IMR-90 (cell line): Measurements from ENCODE around the gene FAM149A. TPM values are rescaled to one million over a fixed set of nuclear protein-coding genes. Genes with fewer than 3 reads are reported as not detected.

Source experiments
- ATAC-seq: fragments of 200-7000 bp; cut with Tn5 transposase; 2 replicates; pipeline ENCODE4 v1.9.1; 2020; ENCODE audit warnings: low read depth, mild to moderate bottlenecking, moderate library complexity
- BruUV-seq: library from RNA; stranded (reverse); fragments of 400-500 nt; replicated peaks from 2 replicates; lab custom pipeline; 2021; lab: Mats Ljungman, UMichigan
- CTCF ChIA-PET: fragments of 300-600 bp; formaldehyde crosslinking; extraction: SDS; loops from one replicate; lab custom pipeline; 2021; ENCODE audit warnings: antibody characterized with exemption; lab: Yijun Ruan, JAX
- POLR2A ChIA-PET: fragments of 300-600 bp; sonication (Branson Sonifier 250); formaldehyde crosslinking; loops from one replicate; lab custom pipeline; 2022; ENCODE audit warnings: antibody characterized with exemption; ENCODE audit not compliant: unreplicated experiment; lab: Charles Lee
- DNase-seq: peaks from one replicate; pipeline ENCODE4 v3.0.0; 2013
- H2AFZ ChIP-seq: replicated peaks from 2 replicates; pipeline ENCODE3; 2013; ENCODE audit warnings: low read length, mild to moderate bottlenecking; ENCODE audit not compliant: poor library complexity
- H2AK5ac ChIP-seq: 2 replicates; pipeline ENCODE4 v1.6.1; 2013; ENCODE audit warnings: low read depth, low read length, inconsistent platforms
- H2AK9ac ChIP-seq: replicated peaks from 2 replicates; pipeline ENCODE3; 2013; ENCODE audit warnings: mild to moderate bottlenecking, low read depth, low read length, moderate library complexity; ENCODE audit not compliant: poor library complexity
- H2BK120ac ChIP-seq: 2 replicates; pipeline ENCODE4 v1.6.1; 2013; ENCODE audit warnings: low read depth, low read length, inconsistent platforms
- H2BK15ac ChIP-seq: 3 replicates; pipeline ENCODE4 v1.6.1; 2013; ENCODE audit warnings: low read depth, low read length, inconsistent platforms
- H2BK20ac ChIP-seq: 2 replicates; pipeline ENCODE4 v1.6.1; 2013; ENCODE audit warnings: low read depth, mild to moderate bottlenecking, inconsistent platforms, low read length, moderate library complexity
- H2BK5ac ChIP-seq: 2 replicates; pipeline ENCODE4 v1.6.1; 2013; ENCODE audit warnings: mild to moderate bottlenecking, low read depth, low read length, inconsistent platforms; ENCODE audit not compliant: poor library complexity, severe bottlenecking
- H3K14ac ChIP-seq: replicated peaks from 2 replicates; pipeline ENCODE4 v1.6.1; 2013; ENCODE audit warnings: low read depth, low read length, inconsistent platforms
- H3K18ac ChIP-seq: 2 replicates; pipeline ENCODE4 v1.6.1; 2013; ENCODE audit warnings: low read depth, low read length, control low read depth
- H3K23ac ChIP-seq: 2 replicates; pipeline ENCODE4 v1.6.1; 2013; ENCODE audit warnings: low read depth, low read length, inconsistent platforms
- H3K27ac ChIP-seq: 2 replicates; pipeline ENCODE4 v1.5.1; 2013; ENCODE audit warnings: mild to moderate bottlenecking, control low read depth, low read length; ENCODE audit not compliant: insufficient read depth
- H3K27me3 ChIP-seq: 2 replicates; pipeline ENCODE4 v1.6.1; 2013; ENCODE audit warnings: low read length; ENCODE audit not compliant: control insufficient read depth, insufficient read depth
- H3K36me3 ChIP-seq: 2 replicates; pipeline ENCODE4 v1.6.1; 2013; ENCODE audit warnings: low read length, mixed read lengths; ENCODE audit not compliant: control insufficient read depth, insufficient read depth
- H3K4ac ChIP-seq: 2 replicates; pipeline ENCODE4 v1.6.1; 2013; ENCODE audit warnings: low read depth, low read length, inconsistent platforms
- H3K4me1 ChIP-seq: 2 replicates; pipeline ENCODE4 v1.6.1; 2013; ENCODE audit warnings: low read length, mixed read lengths; ENCODE audit not compliant: control insufficient read depth, insufficient read depth
- H3K4me2 ChIP-seq: 2 replicates; pipeline ENCODE4 v1.6.1; 2013; ENCODE audit warnings: low read depth, mild to moderate bottlenecking, control low read depth, low read length, moderate library complexity
- H3K4me3 ChIP-seq: 2 replicates; pipeline ENCODE4 v1.5.1; 2013; ENCODE audit warnings: low read depth, mild to moderate bottlenecking, control low read depth, low read length, moderate library complexity; ENCODE audit not compliant: insufficient read depth
- H3K56ac ChIP-seq: 2 replicates; pipeline ENCODE4 v1.6.1; 2013; ENCODE audit warnings: low read length, inconsistent platforms; ENCODE audit not compliant: insufficient read depth; ENCODE audit errors: extremely low read depth
- H3K79me1 ChIP-seq, 2 experiments: 2 replicates each; pipeline ENCODE4 v1.6.1; 2013; ENCODE audit warnings: low read length in 2 of 2, inconsistent platforms in 1 of 2, low read depth in 1 of 2
- H3K9ac ChIP-seq: 2 replicates; pipeline ENCODE4 v1.6.1; 2013; ENCODE audit warnings: low read depth, low read length, control low read depth
- H3K9me1 ChIP-seq: 2 replicates; pipeline ENCODE4 v1.6.1; 2013; ENCODE audit warnings: low read length, inconsistent platforms; ENCODE audit not compliant: insufficient read depth
- H3K9me3 ChIP-seq: 2 replicates; pipeline ENCODE4 v1.6.1; 2013; ENCODE audit warnings: low read length; ENCODE audit not compliant: control insufficient read depth, insufficient read depth
- H4K20me1 ChIP-seq: 2 replicates; pipeline ENCODE4 v1.6.1; 2013; ENCODE audit warnings: low read length, inconsistent platforms; ENCODE audit not compliant: insufficient read depth
- H4K5ac ChIP-seq: 2 replicates; pipeline ENCODE4 v1.6.1; 2013; ENCODE audit warnings: mild to moderate bottlenecking, low read depth, low read length, control low read depth
- H4K8ac ChIP-seq, 2 experiments: 2 replicates each; pipeline ENCODE4 v1.6.1; 2013; ENCODE audit warnings: low read depth in 2 of 2, low read length in 2 of 2, control low read depth in 1 of 2, inconsistent platforms in 1 of 2
- H4K91ac ChIP-seq: 2 replicates; pipeline ENCODE4 v1.6.1; 2013; ENCODE audit warnings: low read depth, low read length, inconsistent platforms; ENCODE audit not compliant: insufficient read depth
- MAZ ChIP-seq: IDR thresholded peaks from 2 replicates; pipeline ENCODE4 v1.6.1; 2012; ENCODE audit warnings: low read depth, mild to moderate bottlenecking, low read length, improper control_type of control experiment, moderate library complexity, borderline replicate concordance
- WGBS, 2 experiments: methylation state at CpG; one replicate each; pipeline versions ENCODE4 v1.1.5 to v1.1.7; 2013; ENCODE audit warnings: missing lambda C conversion rate in 2 of 2; ENCODE audit not compliant: insufficient read length in 1 of 2; ENCODE audit errors: extremely low coverage in 2 of 2; 5-methylcytosine and 5-hydroxymethylcytosine counted together
- dilution Hi-C: fragments of 300-500 bp; cut with HindIII; formaldehyde crosslinking; loops from one replicate; pipeline ENCODE4 v1.14.3; 2018; ENCODE audit warnings: low sequenced_read_pairs; ENCODE audit not compliant: unreplicated experiment
- in situ Hi-C: fragments of 300-500 bp; cut with MboI; formaldehyde crosslinking; loops from 3 replicates; pipeline ENCODE4 v1.14.3; 2019; ENCODE audit warnings: low sequenced_read_pairs, inconsistent platforms, mixed read lengths
- intact Hi-C: fragments of 100-400 bp; cut with micrococcal nuclease; formaldehyde crosslinking; loops from 2 replicates; pipeline ENCODE4 v1.10.0; 2022
- polyA plus RNA-seq, 3 experiments: library from polyadenylated mRNA; depleted of rRNA; stranded (reverse); fragments of >200 nt; gene quantifications; 2 replicates each; pipeline ENCODE4 v1.2.3, GENCODE V29; 2012; ENCODE audit warnings: low replicate concordance in 1 of 3
- total RNA-seq: library from RNA; depleted of rRNA; stranded (reverse); fragments of >200 nt; gene quantifications from 2 replicates; pipeline ENCODE4 v1.2.3, GENCODE V29; 2012
- TF ChIP-seq, protein P1 (sequence below): conservative IDR thresholded peaks from 2 replicates; pipeline ENCODE4 v1.5.1; 2012; ENCODE audit warnings: mild to moderate bottlenecking, low read depth, low read length, improper control_type of control experiment
- TF ChIP-seq, protein P2 (sequence below): fragments of 150-350 bp; IDR thresholded peaks from 2 replicates; pipeline ENCODE4 v1.6.1; 2017; ENCODE audit warnings: mild to moderate bottlenecking, antibody characterized with exemption, low read length, low read depth

The FAM149A gene
- total and polyA plus RNA-seq, 2 of the 4 experiments (the other 2 are of a cell fraction) = 0.54 to 0.70 TPM

DNA sequence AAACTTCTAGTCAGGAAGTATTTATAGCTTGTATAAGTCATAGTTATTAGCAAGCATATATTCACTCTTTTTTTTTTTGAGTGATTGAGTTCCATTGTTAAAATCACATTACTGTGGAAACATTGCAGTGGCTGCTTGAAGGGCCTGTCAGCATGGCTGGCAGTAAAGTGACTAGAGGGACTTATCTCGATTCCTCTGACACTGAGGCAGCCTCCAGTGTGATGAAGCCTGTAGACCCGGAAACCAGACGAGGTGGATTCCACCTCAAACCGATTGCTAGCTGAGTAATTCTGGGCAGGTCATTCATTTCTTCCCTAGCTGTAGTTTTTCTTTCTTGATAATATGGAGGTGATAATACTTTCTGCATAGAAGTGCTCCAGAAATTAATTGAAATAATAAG is 4.7 kb downstream of the FAM149A start:
- intact Hi-C loops (no loop called here), dilution Hi-C loops (no loop called here), in situ Hi-C loops (no loop called here)
- H3K18ac ChIP-seq = no peak overlapping the region
- no peaks in the 10 kb centered on the region for H3K9me3 ChIP-seq
- no peak overlapping the region for H2AK5ac ChIP-seq
- BruUV-seq = no TSS peak
- WGBS, 2 experiments = 50% methylated on average over 1 of the region's 4 CpGs; no CpG with 5 or more reads in 1 of the 2 experiments
- H3K4ac ChIP-seq = no peak overlapping the region
- no peak overlapping the region for H2BK20ac ChIP-seq
- H4K8ac ChIP-seq = no peak overlapping the region
- H3K4me2 ChIP-seq = no peak overlapping the region
- H2BK5ac ChIP-seq = no peak overlapping the region
- CTCF ChIA-PET = no interaction called here
- H3K9ac ChIP-seq = no peak overlapping the region
- H3K23ac ChIP-seq = no peak overlapping the region
- H3K56ac ChIP-seq = no peak overlapping the region
- no peak for ATAC-seq
- no peak overlapping the region for H3K4me3 ChIP-seq
- no peaks in the 10 kb centered on the region for H3K36me3 ChIP-seq
- DNase-seq = no peak
- H3K14ac ChIP-seq = no peak overlapping the region
- no peak overlapping the region for H2BK120ac ChIP-seq
- TF ChIP-seq, protein P1, sequence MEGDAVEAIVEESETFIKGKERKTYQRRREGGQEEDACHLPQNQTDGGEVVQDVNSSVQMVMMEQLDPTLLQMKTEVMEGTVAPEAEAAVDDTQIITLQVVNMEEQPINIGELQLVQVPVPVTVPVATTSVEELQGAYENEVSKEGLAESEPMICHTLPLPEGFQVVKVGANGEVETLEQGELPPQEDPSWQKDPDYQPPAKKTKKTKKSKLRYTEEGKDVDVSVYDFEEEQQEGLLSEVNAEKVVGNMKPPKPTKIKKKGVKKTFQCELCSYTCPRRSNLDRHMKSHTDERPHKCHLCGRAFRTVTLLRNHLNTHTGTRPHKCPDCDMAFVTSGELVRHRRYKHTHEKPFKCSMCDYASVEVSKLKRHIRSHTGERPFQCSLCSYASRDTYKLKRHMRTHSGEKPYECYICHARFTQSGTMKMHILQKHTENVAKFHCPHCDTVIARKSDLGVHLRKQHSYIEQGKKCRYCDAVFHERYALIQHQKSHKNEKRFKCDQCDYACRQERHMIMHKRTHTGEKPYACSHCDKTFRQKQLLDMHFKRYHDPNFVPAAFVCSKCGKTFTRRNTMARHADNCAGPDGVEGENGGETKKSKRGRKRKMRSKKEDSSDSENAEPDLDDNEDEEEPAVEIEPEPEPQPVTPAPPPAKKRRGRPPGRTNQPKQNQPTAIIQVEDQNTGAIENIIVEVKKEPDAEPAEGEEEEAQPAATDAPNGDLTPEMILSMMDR = no peak
- TF ChIP-seq MAZ = no peak
- TF ChIP-seq, protein P2, sequence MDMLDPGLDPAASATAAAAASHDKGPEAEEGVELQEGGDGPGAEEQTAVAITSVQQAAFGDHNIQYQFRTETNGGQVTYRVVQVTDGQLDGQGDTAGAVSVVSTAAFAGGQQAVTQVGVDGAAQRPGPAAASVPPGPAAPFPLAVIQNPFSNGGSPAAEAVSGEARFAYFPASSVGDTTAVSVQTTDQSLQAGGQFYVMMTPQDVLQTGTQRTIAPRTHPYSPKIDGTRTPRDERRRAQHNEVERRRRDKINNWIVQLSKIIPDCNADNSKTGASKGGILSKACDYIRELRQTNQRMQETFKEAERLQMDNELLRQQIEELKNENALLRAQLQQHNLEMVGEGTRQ = no peak
- no peaks in the 10 kb centered on the region for H3K79me1 ChIP-seq
- H4K5ac ChIP-seq = no peak overlapping the region
- H3K4me1 ChIP-seq = no peaks in the 10 kb centered on the region
- no peak overlapping the region for H2AK9ac ChIP-seq
- no peaks in the 10 kb centered on the region for H3K9me1 ChIP-seq
- no peak overlapping the region for H2BK15ac ChIP-seq
- H3K27me3 ChIP-seq = peaks cover 19% of the 10 kb centered on the region
- H3K27ac ChIP-seq = no peak overlapping the region
- H4K91ac ChIP-seq = no peak overlapping the region
- H4K20me1 ChIP-seq = no peaks in the 10 kb centered on the region
- POLR2A ChIA-PET = no interaction called here
- H2AFZ ChIP-seq = no peak overlapping the region
